ENCODE results near the gene BIRC2.

Gene BIRC2

DNA sequence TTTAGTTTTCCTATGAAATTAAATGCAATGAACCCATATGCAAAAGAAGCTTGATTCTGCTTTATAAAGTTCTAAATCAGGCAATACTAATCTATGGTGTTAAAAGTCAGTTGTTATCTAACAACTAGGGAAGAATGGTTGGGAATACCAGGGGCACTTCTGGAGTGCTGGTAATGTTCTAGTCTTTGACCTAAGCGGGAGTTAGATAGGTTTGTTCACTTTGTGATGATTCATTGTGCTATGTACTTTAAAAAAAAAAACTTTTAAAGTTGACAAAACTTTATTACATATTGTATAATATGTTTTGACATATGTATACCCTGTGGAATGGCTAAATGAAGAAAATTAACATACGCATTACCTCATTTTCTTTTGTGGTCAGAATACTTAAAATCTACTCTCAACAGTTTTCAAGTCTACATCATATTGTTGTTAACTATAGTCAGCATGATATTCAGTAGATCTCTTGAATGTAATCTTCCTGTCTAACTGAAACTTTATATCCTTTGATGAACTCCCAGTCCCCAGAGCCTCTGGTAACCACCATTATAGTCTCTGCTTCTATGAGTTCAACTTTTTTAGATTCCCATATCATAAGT lies 39.2 kb downstream of the BIRC2 start:
- POLR2A ChIA-PET (ENCODE audit: low non-redundant PET), result no interaction called here
- CTCF ChIA-PET, result interaction anchor here (0.8 kb wide), 1 partner anchor 178 kb away, joined by 3 read pairs; no protein-coding TSS in a partner anchor
- DNase-seq (ENCODE audit: low spot score), result no peak
- no peak overlapping the region for H3K27ac ChIP-seq
- TF ChIP-seq, protein P1, sequence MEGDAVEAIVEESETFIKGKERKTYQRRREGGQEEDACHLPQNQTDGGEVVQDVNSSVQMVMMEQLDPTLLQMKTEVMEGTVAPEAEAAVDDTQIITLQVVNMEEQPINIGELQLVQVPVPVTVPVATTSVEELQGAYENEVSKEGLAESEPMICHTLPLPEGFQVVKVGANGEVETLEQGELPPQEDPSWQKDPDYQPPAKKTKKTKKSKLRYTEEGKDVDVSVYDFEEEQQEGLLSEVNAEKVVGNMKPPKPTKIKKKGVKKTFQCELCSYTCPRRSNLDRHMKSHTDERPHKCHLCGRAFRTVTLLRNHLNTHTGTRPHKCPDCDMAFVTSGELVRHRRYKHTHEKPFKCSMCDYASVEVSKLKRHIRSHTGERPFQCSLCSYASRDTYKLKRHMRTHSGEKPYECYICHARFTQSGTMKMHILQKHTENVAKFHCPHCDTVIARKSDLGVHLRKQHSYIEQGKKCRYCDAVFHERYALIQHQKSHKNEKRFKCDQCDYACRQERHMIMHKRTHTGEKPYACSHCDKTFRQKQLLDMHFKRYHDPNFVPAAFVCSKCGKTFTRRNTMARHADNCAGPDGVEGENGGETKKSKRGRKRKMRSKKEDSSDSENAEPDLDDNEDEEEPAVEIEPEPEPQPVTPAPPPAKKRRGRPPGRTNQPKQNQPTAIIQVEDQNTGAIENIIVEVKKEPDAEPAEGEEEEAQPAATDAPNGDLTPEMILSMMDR (conservative IDR thresholded peaks at IDR 0.05; ENCODE audit: low read depth), result no peak

DNA sequence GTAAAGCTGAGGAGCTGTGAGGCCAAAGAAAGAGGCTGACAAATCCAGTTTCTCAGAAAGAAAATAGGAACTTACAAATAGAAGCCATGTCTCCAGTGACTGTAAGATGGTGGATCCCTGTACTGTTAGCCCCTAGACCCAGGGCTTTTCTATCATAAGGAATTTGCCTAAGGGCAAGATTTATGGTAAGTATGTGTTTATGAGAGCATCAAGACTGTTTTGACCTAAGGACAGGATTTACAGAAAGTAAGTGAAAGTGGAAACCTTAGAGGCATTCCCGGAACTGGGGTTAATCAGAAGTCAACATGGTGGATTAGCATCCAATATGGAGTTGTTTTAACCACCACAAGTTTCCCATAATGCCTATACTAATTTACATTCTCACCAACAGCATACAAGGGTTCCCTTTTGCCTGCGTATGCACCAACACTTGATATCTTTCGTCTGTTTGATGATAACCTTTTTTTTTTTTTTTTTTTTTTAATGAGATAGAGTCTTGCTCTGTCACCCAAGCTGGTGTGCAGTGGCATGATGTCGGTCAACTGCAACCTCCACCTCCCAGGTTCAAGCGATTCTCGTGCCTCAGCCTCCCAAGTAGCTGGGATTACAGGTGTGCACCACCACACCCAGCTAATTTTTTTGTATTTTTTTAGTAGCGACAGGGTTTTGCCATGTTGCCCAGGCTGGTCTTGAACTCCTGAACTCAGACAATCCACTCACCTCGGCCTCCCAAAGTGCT lies 40.2 kb downstream of the BIRC2 start:
- ChIA-PET POLR2A (ENCODE audit: low non-redundant PET) (no interaction called here), CTCF (interaction anchor here (0.9 kb wide), 1 partner anchor 45 kb away, joined by 5 read pairs; no protein-coding TSS in a partner anchor)
- TF ChIP-seq, protein P1 (conservative IDR thresholded peaks at IDR 0.05; ENCODE audit: low read depth), result no peak
- H3K27ac ChIP-seq, result no peak overlapping the region
- no peak for DNase-seq (ENCODE audit: low spot score)

DNA sequence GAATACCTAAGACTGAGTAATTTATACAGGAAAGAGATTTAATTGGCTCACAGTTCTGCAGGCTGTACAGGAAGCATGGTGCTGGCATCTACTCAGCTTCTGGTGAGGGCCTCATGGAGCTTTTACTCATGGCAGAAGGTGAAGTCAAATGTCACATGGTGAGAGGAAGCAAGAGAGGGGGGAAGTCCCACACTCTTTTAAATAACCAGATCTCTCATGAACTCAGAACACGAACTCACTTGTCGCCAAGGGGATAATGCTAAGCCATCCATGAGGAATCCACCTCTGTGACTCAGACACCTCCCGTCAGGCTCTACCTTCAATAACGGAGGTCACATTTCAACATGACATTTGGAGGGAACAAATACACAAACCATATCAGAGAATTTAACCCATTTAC lies 42.2 kb downstream of the BIRC2 start:
- TF ChIP-seq, protein P1 (conservative IDR thresholded peaks at IDR 0.05; ENCODE audit: low read depth), result no peak
- no peak for DNase-seq (ENCODE audit: low spot score)
- no peak overlapping the region for H3K27ac ChIP-seq
- POLR2A ChIA-PET (ENCODE audit: low non-redundant PET), result interaction anchor here (0.6 kb wide), 1 partner anchor 136 kb away, joined by 7 read pairs; no protein-coding TSS in a partner anchor
- CTCF ChIA-PET, result interaction anchor here (2.5 kb wide), 1 partner anchor 224 kb away, joined by 18 read pairs; no protein-coding TSS in a partner anchor

DNA sequence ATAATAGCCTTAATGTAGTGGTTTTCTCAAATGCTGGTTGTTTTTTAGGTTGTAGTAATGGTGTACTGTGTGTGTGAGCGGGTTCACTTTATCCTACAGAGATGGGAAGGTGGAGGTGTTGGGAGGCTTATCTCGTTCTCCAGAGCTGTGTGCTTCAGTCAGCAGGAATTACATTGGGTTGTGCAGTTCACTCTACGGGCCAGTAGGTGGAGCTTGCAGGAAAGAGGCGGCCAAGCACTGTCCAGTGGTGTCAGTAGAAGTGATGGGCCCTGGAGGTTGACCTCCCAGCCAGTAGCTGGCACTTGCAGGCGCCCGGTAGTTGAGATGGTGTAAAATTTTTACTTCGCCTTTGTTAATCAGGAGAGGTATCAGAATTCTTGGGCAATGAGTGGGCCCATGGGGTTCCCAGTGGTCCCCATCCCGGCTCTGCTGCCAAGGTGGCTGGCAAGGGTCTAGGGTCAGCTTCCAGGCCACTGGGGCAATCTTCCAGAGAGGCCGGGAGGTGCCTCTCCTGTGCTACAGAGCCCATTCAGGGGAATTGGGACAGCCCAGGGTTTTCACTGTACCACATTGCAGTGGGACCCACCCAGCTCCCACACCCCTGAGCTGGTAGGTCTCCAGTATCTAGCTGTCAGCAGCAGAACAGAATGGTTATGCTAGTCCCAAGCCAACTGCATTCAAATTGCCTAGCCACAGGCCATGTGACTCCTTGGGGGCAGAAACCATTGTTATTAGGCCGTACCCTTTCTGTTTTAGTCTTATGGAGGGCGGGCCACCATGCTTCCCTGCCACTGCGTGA lies 43.9 kb downstream of the BIRC2 start:
- peak; percentile 39 for DNase-seq (ENCODE audit: low spot score)
- POLR2A ChIA-PET (ENCODE audit: low non-redundant PET), result no interaction called here
- CTCF ChIA-PET, result interaction anchor here (0.7 to 2.5 kb wide), 9 partner anchors 17 to 222 kb away, joined by 3 to 18 read pairs (median 5); no protein-coding TSS in a partner anchor
- no peak overlapping the region for H3K27ac ChIP-seq
- TF ChIP-seq, protein P1 (conservative IDR thresholded peaks at IDR 0.05; ENCODE audit: low read depth), result peak; percentile 79

DNA sequence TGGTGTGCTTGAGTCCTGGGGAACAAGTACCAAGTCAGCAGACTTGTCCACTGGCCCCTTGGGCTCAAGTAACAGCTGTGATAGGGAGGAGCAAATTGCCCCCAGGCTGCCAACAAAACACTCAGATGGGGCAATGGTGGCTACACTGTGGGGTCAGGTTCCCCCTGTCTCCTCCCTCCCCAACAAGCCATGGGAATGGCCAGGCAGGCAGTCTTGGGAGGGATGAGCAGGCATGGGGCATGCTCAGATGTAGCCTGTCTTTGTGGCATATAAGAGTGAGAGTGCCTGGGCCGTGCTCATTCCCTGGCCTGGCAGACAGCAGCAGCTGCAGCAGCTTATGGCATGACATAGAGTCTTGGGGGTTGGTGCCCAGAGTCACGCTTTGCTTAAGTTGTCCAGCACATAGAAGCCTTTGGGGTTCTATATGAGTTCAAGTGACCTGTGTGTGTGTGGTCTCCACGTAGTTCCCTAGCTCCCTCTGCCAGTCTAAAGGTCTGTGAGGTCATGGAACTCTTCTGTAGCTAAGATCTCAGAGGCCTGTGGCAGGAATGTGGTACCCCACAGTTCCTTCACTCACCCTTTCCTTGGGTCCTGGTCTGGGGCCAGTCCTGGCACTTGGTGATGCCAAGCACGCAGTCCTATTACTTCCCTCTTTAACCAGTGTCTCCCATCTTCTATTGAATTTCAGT lies 44.7 kb downstream of the BIRC2 start:
- CTCF ChIA-PET, result interaction anchor here (1.6 to 2.5 kb wide), 4 partner anchors 18 to 221 kb away, joined by 4 to 18 read pairs (median 6); no protein-coding TSS in a partner anchor

More for the DNA sequence above, 44.7 kb downstream of the BIRC2 start:
- TF ChIP-seq, protein P1 (conservative IDR thresholded peaks at IDR 0.05; ENCODE audit: low read depth), result no peak
- H3K27ac ChIP-seq, result no peak overlapping the region
- no peak for DNase-seq (ENCODE audit: low spot score)
- POLR2A ChIA-PET (ENCODE audit: low non-redundant PET), result no interaction called here
